ENCODE data around the gene LIPA.
"Not testable (repeated sequence)": the region's sequence is repeated elsewhere in the genome, so short reads cannot be mapped to it uniquely, and the experiment has no call there.

LIPA gene

DNA sequence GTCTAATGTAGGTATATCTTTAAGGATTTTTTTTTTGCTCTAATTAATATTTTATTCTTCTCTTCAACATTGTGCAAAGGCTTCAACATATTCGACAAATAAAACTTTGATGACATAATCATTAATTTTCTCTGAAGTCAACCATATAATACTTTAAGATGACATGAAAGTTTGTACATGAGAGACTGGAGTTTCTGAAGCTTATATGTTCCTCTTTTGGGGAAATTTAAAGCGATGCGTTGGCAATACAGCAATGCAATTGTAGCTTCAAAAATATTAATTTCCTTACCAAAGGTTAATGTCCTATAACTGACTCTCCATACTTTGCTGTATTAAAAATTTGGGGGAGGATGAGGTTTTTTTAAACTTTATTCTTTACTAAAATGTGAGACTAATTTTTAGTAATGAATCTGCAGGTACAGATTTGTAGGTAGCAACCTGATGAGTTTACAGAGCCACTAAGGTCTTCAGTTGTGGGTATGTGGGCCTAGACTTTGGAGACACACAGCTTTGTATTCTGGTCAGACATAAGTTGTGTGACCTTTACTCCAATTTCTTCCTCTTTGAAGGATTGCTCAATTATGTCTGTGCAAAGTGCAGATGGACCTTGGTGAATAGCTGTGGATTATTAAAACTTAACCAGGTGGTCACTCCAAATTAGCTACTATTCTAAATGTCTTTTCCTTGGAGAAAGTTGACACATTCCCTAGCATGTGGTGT is 18.0 kb upstream of the LIPA start:
- no peak for DNase-seq

DNA sequence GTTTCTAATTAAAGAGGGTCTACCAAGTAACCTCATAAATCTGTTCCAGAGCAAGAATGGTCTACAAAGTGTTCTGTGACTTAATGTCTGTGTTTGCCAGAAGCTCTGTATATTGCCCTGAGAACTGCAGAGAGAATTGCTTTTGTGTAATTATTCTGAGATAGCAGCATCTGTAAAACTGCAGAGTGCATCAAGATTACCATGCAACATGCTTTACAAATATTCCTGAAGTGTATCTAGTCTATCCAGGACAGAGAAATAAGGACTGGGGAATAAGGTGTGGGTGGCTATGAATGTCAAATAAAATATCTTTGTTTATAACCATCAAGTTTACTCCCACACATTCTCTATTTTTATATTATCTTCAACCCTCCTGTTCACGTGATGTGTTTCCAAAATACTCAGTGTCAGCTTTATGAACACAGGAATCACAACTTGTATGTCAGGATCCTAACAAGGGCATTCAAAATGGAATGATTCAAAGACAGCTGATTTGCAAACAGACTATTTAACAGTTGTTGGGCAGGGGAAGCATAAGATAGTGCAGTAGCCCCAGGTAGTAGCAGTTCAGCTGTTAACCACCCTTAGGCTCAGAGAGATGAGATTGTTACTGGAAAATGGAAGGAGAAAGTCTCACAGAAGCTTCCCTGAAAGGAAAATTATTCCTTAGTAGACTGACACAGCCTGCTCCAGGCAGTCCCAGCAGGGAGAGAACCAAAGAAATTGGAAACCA is 15.3 kb upstream of the LIPA start:
- DNase-seq = no peak

DNA sequence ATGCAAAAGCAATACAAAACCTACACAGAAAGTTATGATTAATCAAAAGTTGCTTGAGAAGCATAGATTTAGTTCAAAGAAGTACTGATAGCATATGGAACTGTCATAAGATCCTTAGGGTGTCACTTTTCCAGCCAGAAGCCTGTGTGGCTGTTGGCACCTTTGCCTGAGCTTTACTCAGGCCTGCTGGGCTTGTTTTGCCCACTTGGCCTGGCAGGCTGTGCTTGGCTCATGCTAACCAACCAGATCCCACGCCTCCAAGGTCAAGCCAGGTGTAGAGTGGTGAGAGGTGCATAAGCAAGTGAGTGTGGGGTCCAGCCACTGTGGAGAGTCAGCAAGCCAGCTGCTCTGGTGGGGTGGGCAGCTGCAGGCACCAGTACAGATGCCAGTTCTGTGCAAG is 12.0 kb upstream of the LIPA start:
- no peak for DNase-seq

DNA sequence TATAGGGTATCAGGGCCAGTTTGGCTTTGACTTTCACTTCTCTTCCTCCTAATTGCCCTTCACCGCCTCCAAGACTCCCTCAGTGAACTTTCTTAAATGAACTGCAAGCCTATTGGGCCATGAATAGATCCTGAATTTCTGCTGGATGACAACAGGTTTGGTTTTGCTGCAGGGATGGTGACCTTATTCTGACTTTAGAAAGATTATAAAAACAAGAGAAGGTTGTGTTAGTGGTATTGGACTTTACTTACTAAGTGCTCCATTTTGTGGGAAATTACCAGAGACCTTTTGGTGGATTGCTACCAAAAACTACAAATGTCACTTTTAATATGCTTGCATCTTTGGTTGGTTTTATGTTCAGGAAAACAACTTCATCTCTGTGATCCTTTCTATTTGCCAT is 11.5 kb upstream of the LIPA start:
- DNase-seq = no peak

DNA sequence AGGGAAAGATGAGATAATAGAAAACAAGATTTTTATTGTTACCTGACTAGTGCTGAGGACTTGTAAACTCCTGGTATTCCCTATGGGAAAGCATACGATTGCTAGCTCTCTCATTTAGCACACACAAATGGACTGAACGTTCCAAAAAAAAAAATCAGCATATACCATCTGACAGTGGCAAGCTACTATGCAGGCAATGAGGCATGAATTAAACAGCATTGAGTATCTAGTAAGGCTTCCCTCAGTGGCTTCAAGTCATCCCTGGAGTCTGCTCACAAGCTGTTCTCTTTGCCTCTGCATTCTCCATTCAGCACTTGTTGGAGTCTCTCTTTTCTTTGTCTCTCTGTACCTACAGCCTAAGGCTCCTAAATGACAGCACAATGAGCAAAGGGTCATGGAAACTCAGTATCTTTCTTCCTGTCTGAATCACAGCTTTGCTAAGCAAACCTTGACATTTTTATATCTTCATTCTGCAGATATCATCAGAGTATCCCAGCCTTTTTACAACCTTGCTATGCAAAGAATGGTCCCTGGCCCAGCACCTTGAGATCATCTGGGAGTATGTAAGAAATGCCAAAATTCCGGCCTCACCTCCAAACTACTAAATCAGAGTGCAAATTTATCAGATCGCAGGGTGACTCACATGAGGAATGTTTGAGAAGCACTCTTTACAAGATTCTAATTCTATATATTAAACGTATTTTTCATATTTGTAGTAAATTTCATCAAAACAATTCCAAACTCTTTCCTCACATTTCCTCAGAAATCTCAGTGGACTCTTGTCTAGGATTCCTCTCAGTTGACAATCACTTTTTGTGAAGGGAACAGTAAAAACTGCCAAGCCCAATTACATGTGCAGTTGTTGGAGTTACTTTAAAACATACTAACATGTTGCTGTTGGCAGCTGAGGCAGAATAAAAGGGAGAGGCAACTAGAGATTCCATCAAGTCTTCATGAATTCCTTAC is 10.8 kb upstream of the LIPA start:
- peak; percentile 82 for DNase-seq

DNA sequence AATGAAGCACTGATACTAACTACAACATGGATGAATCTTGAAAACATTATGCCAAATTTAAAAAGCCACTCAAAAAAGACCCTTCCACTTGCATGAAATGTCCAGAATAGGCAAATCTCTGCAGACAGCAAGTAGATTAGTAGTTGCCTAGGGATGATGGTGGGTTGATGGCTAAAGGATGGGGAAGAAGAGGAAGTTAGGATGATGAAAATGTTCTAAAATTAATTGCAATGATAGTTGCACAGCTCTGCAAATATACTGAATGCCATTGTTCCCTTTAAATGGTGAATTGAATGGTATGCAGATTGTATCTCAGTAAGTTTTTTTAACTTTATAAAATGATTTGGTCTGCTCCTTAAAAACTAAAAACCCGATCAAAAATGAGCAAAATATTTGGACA is 7.3 kb upstream of the LIPA start:
- DNase-seq = no peak

DNA sequence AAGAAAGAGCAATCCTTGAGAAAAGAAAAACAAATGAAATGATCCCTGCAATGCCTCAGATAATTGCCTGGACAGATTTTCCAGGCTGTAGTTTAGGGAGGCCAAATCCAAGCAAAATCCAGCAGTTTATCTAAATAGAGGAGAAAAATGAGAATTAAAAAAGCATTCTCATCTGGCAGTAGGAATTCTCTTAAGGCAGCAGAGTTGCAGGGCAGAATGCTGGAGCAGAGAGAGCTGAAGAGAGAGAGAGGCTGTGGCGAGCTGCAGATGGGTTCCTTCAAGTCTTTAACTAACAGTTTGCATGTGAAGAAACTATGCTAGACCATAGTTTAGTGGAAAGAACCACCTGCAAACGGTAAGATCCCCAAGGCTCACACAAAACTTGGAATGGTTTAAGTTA is 6.0 kb upstream of the LIPA start:
- DNase-seq = no peak

DNA sequence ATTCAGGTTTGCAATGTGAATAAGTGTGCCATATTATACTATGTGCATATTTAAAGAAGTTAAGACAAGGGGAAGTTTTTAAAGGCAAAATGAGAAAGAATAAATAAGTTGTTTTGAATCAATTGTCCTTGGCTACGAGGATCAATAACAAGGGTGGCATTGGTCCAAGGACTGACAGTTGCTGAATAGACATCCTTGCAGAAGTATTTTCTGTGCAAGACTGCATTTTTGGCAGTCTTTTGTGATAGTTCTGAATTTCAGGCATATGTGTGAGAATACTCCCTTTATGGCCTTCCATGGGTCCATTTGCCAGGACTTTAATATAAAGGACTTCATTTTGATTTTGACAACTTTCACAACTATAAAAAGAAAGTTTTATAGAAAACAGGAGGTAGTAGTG is 5.4 kb upstream of the LIPA start:
- DNase-seq = no peak

DNA sequence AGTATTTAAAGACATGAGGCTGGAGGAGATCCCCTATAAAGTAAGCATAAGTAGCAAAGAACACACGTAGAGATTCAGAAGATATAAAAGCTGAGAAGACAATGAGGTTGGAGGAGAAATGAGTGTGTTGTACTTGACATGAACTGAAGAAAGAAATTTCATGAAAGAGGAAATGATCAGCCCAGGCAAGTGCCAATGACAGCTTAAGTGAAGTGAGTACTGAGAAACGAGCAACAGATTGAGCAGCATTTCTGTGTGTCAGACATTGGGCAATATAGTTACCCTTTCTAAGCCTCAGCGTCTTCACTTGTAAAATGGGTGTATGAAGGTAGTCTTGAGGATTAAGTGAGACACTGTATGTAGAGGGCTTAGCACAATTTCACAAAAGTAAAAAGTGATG is 4.8 kb upstream of the LIPA start:
- no peak for DNase-seq

DNA sequence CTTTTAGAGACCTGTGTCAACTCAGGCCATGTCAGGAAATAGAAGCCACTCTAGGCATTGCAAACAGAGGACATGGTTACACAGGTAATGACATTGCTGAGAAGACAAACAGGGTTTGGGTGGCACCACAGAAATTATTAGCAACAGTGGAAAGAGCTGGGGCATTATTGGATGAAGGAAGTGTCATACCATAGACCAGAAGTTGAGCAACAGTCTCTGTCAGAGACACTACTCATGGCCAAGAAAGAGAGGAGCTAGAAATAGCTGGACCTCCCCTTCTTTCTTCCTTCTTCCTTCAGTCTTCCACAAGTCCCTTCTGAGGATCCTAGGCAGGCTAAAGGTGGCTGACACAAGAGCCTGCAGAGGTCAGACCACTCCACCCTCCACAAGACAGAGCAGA is 4.2 kb upstream of the LIPA start:
- DNase-seq = no peak

DNA sequence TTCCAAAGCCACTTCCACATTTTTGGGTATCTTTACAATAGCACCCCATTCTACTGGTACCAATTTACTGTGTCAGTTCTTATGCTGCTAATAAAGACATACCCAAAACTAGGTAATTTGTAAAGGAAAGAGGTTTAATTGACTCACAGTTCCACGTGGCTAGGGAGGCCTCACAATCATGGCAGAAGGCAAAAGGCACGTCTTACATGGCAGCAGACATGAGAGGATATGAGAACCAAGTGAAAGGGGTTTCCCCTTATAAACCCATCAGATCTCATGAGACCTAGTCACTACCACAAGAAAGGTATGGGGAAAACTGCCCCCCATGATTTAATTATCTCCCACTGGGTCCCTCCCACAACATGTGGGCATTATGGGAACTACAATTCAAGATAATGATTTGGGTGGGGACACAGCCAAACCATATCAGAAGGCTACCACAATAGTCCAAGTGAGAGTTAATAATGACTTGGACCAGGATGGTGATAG is 3.6 kb upstream of the LIPA start:
- DNase-seq = not testable (repeated sequence)

DNA sequence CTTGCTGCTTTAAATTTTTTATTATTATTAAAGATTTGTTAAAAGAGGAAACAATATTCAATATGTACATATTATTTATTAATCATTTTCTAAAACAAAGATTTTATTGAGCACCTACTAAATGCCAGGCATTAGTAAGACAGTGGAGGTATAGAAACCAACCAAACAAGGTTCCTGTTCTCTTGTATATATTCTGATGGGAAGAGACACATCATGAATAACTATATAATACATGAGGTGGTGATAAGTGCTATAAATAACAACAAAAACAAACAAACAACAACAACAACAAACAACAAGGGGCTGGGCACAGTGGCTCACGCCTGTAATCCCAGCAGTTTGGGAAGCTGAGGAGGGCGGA is 630 bp upstream of the LIPA start:
- no peak for DNase-seq

DNA sequence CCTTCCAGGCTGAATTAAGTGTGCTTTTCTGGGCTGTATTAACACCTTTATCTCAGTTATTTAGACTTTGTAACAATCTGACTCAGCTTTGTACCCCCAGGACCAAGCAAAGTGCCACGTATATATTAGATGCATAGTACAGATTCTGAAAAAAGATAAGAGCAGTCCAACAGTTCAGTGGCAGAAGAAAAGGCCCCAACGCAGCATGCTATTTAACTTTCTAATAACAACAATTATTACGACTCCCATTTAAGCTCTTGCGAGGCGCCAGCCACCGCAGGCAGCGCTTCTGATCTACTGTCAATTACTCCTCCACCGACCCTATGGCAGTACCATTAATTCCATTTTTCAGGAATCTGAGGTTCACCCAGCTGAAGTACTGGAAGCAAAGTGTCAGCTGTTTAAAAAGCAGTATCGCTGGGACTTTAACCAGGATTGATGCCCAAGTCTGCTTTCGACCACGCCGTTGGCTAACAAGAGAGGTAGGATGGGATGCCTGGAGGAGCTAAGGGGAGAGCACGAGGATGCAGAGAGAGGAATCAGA is 638 bp downstream of the LIPA start:
- DNase-seq = no peak

DNA sequence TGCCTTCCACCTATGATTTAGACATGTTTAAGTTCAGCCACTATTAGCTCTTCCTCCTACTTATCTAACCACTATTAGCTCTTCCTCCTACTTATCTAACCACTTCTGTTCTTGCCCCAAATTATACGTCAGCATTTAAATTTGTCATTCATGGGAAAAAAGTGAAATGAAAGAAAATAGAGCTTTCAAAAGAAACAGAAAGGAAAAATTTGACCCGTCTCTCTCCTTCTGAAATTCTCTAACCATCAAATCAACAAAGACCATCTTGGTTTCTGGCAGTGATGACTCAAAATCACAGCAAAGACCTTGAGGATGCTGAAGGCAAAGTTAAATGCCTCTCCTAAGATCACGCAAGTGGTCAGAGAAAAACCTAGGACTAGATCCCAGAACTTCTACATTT is 2.6 kb downstream of the LIPA start:
- no peak for DNase-seq

DNA sequence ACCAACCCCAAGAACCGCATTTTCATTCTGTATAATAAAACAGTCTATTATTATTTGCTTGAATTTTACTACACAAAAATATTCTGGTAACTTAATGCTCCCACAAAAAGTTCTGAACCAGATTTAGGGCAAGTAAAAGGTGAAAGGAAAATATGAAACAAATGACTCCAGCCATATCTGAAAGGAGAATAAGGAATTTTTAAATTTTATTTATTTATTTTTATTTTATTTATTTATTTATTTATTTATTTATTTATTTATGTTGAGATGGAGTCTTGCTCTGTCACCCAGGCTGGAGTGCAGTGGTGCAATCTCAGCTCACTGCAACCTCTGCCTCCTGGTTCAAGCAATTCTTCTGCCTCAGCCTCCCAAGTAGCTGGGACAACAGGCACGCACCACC is 4.0 kb downstream of the LIPA start:
- DNase-seq = not testable (repeated sequence)

DNA sequence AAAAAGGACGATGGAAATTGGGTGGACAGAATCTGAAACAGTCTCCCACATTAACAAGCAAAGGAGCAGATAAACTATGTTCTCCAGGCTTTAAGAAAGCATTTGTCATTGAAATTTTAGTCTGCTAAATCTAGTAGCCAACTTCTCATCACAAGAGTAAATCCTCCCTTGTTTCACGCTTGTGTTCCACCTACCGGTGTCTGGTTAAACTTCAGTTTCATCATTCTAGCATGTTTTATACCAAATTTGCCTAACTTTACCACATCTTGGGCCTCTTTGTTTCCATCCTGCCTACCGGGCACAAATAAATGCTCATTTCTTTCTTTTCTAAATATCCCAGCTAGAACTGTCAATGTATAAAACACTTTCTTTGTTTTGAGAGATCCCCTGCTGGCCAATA is 5.8 kb downstream of the LIPA start:
- DNase-seq = no peak

DNA sequence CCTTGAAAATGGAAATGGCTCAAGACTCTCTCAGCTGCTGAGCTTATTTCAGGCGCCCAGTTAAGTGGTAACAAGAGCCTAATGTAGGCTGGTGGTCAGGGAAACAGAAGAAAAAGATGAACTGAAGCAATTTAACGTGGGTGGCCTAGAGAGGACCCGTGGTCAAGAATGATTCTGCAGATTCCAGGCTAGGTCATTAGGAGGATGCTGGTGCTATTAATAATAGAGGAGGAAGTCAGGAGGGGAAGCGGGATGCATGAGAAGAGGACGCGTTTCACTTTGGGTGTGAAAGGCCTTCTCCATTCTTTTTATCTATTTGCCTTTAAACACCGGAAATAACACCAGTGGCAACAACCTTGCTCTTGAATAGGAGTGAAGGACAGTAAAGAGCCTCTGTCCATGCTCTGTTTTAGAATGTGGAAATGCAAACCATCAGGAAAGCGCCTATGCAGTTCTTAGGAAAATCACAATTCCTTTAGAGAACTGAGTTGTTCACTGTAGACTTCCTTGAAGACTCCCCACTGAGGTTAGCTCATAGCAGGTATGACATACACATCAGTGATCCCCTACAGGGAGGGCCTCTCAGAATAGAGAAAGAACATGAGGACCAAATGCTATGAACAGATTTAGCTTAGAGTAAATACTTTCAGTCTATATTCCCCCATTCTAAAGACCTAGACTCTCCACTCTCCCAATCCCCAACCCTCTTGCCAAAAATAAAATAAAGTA is 8.6 kb downstream of the LIPA start:
- DNase-seq = no peak

DNA sequence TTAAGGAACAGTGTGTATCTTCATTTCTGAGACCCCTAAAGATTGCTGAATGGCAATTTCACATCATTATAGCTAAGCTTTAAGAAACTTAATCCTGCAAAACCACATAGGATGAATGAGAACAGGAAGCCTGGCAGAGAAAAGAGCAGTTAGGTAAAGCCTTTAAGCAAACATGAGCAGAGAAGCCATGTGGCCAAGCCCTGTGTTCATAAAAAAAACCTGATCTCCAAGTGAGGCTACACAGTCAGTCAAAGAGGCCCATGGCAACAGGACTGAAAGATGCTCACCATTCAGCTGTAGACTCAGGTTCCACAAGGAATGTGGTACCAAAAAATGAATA is 9.3 kb downstream of the LIPA start:
- DNase-seq = no peak

DNA sequence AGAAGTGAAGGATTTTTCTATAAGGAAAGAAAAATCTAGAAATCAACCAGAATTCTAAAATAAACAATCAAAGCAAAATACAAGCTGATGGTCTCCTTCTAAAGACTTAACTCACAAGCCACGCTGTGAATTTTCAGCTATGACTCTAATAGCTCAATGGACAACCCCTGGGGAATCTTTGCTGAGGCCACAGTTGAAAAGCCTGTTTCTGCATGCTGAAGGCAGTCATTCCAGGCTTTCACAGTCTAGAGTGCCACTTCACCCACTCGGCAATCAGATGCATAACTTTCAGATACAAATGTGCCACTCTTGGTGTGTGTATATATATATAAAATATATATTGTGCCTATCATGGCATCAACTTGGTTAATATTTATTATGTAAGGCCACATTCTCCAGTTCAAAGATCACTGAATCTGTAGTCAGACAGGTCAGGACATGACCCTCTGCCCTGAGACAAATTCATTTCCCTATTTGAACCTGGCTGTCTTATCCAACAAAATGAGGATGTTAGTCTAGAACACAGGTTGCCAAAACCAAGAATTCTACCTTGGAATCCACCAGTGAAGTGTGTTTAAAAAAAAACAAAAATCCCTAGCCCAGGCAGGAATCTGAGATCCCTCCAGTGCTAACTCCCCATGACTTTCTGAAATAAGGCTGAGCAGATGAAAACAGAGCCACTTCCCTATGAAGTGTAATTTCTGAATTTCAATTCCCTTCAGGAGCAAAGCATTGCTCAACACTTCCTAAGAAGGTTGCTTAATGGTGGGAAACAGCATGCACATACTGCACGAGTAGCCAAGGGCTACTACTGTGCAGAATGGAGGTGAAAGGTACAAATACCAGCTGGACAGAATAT is 9.9 kb downstream of the LIPA start:
- DNase-seq = no peak

DNA sequence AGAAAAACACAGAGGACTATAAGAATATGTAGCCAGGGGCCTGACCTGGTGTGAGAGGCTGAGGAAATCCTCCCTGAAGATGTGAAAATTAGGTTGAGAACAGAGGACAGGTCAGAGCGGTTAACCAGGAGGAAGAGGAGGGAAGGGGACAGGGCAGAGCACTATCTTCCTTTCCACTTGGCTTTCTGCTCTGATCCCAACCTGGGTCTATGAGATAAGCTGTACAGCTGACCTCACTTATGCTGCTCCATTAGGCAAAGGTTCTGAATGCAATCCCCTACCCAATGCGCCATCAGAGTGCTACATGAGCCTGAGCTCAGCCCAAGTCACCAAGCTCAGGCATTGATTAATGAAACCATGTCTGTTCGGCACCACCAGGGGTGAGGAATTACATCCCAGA is 10.5 kb downstream of the LIPA start:
- DNase-seq = no peak

DNA sequence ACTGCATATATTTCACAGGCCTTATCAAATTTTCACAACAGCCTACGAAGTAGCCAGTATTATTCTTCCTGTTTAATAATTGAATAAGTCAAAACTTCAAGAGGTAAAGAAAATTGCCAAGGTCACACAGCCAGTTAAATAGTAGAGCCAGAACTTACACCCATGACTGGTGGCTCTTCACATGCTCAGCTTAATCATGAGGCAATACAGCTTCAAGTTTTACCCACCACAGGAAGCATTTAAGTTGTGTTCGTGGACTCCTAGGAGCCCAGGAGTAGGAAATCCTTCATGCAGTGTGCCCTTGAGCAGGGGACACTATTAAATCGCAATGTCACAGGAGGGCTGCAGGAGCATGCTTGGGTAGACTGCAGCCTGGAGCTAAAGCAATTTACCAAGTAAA is 11.1 kb downstream of the LIPA start:
- no peak for DNase-seq
